Adrenal gland (tissue), 5 donors: ENCODE data around the gene PELI2.

Source experiments
- CTCF ChIP-seq, 6 experiments: fragments of 450-650 bp in 4 of 6; fragments of 200-600 bp in 2 of 6; sonication (generic) in 1 of 6; IDR thresholded peaks; 1 replicate in 5 of 6; 2 replicates in 1 of 6; pipeline versions ENCODE4 v1.5.1 to v1.8.0; 2016 to 2021; ENCODE audit warnings: antibody characterized with exemption in 6 of 6, mild to moderate bottlenecking in 2 of 6, moderate library complexity in 1 of 6
- POLR2A ChIP-seq, 2 donors: fragments of 450-650 bp; IDR thresholded peaks; one replicate each; pipeline ENCODE4 v1.6.1; 2017; ENCODE audit warnings: antibody characterized with exemption in 2 of 2, mild to moderate bottlenecking in 2 of 2, moderate library complexity in 1 of 2
- donor health status: DM: no; HTN: no; CAD: no.

- TF ChIP-seq CTCF (IDR thresholded peaks at IDR 0.05) (no peak), POLR2A (IDR thresholded peaks at IDR 0.05) (no peak)
Measured at GRCh38 chr14:56124327-56124726, 6.1 kb downstream of the PELI2 start.
